DMS114 treated with DMSO at 0.1 percent for 48 hours (cell line): ENCODE data around the gene SERPINB2.
"Not testable (repeated sequence)": the region's sequence is repeated elsewhere in the genome, so short reads cannot be mapped to it uniquely, and the experiment has no call there.

Source experiments
- DNase-seq: peaks from one replicate; lab custom pipeline; 2025; ENCODE audit not compliant: unreplicated experiment; lab: John Stamatoyannopoulos, UW

SERPINB2 gene

GRCh38 chr18:63930773-63931354, 43.4 kb downstream of the SERPINB2 start:
- no peak for DNase-seq

- no peak for DNase-seq
These were observed 48.8 kb downstream of the SERPINB2 start for GRCh38 chr18:63936156-63936931.

- no peak for DNase-seq
These were observed 49.5 kb downstream of the SERPINB2 start for GRCh38 chr18:63936932-63937393.

- DNase-seq = no peak
These were observed 52.5 kb downstream of the SERPINB2 start for GRCh38 chr18:63940008-63940407.

GRCh38 chr18:63940543-63941050, 53.1 kb downstream of the SERPINB2 start:
- DNase-seq = not testable (repeated sequence)

- no peak for DNase-seq
These were observed 59.7 kb downstream of the SERPINB2 start for GRCh38 chr18:63947051-63947790.

- no peak for DNase-seq
These were observed 61.7 kb downstream of the SERPINB2 start, which contains the start of gene HMSD for GRCh38 chr18:63949068-63949737. Gene HMSD (plus strand): TSS chr18:63949301. CDS start chr18:63953456, 4,155 bp downstream.

- no peak for DNase-seq
These were observed 63.8 kb downstream of the SERPINB2 start for GRCh38 chr18:63951302-63951705.
